GM10266 (cell line): Measurements from ENCODE around the gene DCXR.

Experiments used
- DNase-seq: peaks from one replicate; pipeline ENCODE4 v3.0.0; 2012; ENCODE audit errors: extremely low spot score
- TF ChIP-seq, protein P1 (sequence below): IDR thresholded peaks from 2 replicates; pipeline ENCODE4 v1.5.1; 2012; ENCODE audit warnings: mild to moderate bottlenecking, low read depth; ENCODE audit not compliant: control insufficient read depth, insufficient read depth; ENCODE audit errors: missing control alignments

DCXR gene

GRCh38 chr17:82048571-82048971 is 11.1 kb upstream of the DCXR start:
- no peak for DNase-seq
- TF ChIP-seq, protein P1, sequence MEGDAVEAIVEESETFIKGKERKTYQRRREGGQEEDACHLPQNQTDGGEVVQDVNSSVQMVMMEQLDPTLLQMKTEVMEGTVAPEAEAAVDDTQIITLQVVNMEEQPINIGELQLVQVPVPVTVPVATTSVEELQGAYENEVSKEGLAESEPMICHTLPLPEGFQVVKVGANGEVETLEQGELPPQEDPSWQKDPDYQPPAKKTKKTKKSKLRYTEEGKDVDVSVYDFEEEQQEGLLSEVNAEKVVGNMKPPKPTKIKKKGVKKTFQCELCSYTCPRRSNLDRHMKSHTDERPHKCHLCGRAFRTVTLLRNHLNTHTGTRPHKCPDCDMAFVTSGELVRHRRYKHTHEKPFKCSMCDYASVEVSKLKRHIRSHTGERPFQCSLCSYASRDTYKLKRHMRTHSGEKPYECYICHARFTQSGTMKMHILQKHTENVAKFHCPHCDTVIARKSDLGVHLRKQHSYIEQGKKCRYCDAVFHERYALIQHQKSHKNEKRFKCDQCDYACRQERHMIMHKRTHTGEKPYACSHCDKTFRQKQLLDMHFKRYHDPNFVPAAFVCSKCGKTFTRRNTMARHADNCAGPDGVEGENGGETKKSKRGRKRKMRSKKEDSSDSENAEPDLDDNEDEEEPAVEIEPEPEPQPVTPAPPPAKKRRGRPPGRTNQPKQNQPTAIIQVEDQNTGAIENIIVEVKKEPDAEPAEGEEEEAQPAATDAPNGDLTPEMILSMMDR = no peak

GRCh38 chr17:82047914-82048570 is 10.5 kb upstream of the DCXR start:
- TF ChIP-seq, protein P1 = no peak
- DNase-seq = no peak

GRCh38 chr17:82047379-82047778 is 9.9 kb upstream of the DCXR start:
- no peak for DNase-seq
- TF ChIP-seq, protein P1 = no peak

DNA sequence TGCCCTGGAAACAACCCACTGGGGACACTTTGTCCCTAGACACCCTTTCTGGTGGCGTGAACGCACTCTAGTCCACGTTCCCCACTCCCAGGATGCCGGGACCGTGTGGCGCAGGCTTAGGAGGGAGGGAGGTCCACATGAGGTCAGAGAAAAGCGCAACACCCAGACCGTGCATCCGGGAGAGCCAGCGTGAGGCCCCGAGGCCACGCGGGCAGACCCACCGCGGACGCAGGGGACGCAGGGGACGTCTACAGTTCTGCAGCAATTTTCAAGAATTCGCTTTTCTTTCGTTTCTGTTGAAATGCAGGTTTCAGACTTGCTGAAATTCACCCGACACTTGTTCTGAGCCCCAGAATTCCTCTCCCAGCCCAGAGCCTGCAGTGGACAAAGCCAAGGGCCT is 9.4 kb upstream of the DCXR start:
- TF ChIP-seq, protein P1 = no peak
- no peak for DNase-seq

DNA sequence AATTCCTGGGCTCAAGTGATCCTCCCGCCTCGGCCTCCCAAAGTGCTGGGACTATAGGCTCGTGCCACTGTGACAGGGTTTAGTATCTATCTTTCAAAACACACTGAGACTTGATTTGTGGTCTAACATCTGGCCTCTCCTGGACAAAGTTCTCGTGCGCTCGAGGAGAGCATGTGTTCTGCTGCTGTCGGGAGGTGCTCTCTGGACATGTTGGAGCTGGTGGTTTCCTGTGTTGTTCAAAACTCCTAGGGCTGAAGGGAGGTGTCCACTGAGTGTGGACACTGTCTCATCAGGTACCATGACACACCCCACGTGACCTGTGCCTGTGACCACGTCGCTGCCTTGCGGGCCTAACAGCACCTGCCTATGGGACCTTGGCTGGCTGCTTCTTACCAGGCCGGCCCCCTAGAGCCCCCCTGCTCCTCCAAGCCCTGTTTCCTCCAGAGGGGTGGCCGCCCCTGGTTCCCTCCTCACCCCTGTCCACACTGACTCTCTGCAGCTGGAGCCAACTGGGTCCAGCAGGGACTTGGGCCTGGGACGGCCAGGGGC is 8.5 kb upstream of the DCXR start:
- TF ChIP-seq, protein P1 = no peak
- DNase-seq = no peak

GRCh38 chr17:82043507-82043906 is 6.0 kb upstream of the DCXR start:
- TF ChIP-seq, protein P1 = no peak
- DNase-seq = no peak

DNA sequence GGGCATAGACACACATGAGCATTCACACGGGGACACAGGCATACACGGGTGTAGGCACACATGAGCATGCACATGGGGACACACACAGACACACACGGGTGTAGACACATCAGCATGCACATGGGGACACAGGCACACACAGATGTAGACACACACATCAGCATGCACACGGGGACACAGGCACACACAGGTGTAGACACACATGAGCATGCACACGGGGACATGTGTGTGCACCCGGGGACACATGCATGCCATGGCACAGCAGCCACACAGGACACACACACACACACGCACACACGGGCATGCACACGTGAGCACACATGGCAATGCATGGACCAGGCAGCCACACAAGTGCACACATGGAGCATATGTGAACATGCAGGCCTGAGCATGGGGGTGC is 5.2 kb upstream of the DCXR start:
- TF ChIP-seq, protein P1 = no peak
- DNase-seq = no peak
